Endothelial cell of umbilical vein (primary cell): ENCODE measurements around the gene P2RY6. TPM values are rescaled to one million over a fixed set of nuclear protein-coding genes. Genes with fewer than 3 reads are reported as not detected.

Source experiments
- BruUV-seq: library from RNA; stranded (reverse); fragments of 400-500 nt; replicated peaks from 2 replicates; lab custom pipeline; 2021; lab: Mats Ljungman, UMichigan
- CTCF ChIA-PET: fragments of 300-600, 350-600 bp; sonication (Branson Sonifier 250); formaldehyde crosslinking; loops from one replicate; lab custom pipeline; 2021; ENCODE audit warnings: antibody characterized with exemption, inconsistent platforms; lab: Charles Lee
- POLR2A ChIA-PET: fragments of 300-600, 350-600 bp; sonication (Branson Sonifier 250); formaldehyde crosslinking; loops from one replicate; lab custom pipeline; 2021; ENCODE audit warnings: antibody characterized with exemption, inconsistent platforms; lab: Charles Lee
- DNase-seq: peaks from one replicate; pipeline ENCODE4 v3.0.0-alpha.2; 2011; ENCODE audit warnings: low read depth, low spot score
- FAIRE-seq: peaks from 2 replicates; lab custom pipeline; 2011; peaks lifted over from hg19 to GRCh38; lab: Jason Lieb, UNC
- H2AFZ ChIP-seq: 2 replicates; pipeline ENCODE4 v1.6.0; 2012; ENCODE audit warnings: low read depth, low read length, control low read depth, inconsistent platforms
- H3K27ac ChIP-seq: 2 replicates; pipeline ENCODE4 v1.5.1; 2011; ENCODE audit warnings: low read depth, mild to moderate bottlenecking, control low read depth, low read length, moderate library complexity; ENCODE audit not compliant: insufficient read depth
- H3K27me3 ChIP-seq, 2 experiments: 2 replicates each; pipeline versions ENCODE4 v1.6.0 to v1.6.1; 2011; ENCODE audit warnings: low read length in 2 of 2, mixed read lengths in 1 of 2; ENCODE audit not compliant: control insufficient read depth in 2 of 2, insufficient read depth in 2 of 2
- H3K36me3 ChIP-seq, 2 experiments: 2 replicates in 1 of 2; 3 replicates in 1 of 2; pipeline ENCODE4 v1.5.1; 2011; ENCODE audit warnings: low read length in 2 of 2, mild to moderate bottlenecking in 1 of 2, moderate library complexity in 1 of 2; ENCODE audit not compliant: control insufficient read depth in 2 of 2, insufficient read depth in 2 of 2; ENCODE audit errors: extremely low read depth in 1 of 2
- H3K4me1 ChIP-seq: 3 replicates; pipeline ENCODE4 v1.5.1; 2011; ENCODE audit warnings: mild to moderate bottlenecking, low read length; ENCODE audit not compliant: control insufficient read depth, insufficient read depth; ENCODE audit errors: extremely low read depth
- H3K4me2 ChIP-seq: 2 replicates; pipeline ENCODE4 v1.6.1; 2011; ENCODE audit warnings: low read length, control low read depth, mixed read lengths; ENCODE audit not compliant: insufficient read depth
- H3K4me3 ChIP-seq, 3 experiments: fragments of 200-600 bp in 1 of 3; sonication (generic), shearing (Covaris generic) in 1 of 3; replicated peaks in 1 of 3; 2 replicates each; pipeline ENCODE4 v1.5.1; 2011 to 2016; ENCODE audit warnings: control low read depth in 3 of 3, low read length in 3 of 3, mild to moderate bottlenecking in 2 of 3, inconsistent platforms in 1 of 3, low read depth in 1 of 3, moderate library complexity in 1 of 3; ENCODE audit not compliant: insufficient read depth in 1 of 3
- H3K79me2 ChIP-seq: 2 replicates; pipeline ENCODE4 v1.6.0; 2012; ENCODE audit warnings: low read length, inconsistent platforms; ENCODE audit not compliant: control insufficient read depth, insufficient read depth
- H3K9ac ChIP-seq: replicated peaks from 2 replicates; pipeline ENCODE3; 2011; ENCODE audit warnings: low read length, control low read depth; ENCODE audit not compliant: insufficient read depth; ENCODE audit errors: extremely low read depth
- H3K9me1 ChIP-seq: replicated peaks from 3 replicates; pipeline ENCODE4 v1.6.0; 2011; ENCODE audit warnings: mild to moderate bottlenecking, low read length; ENCODE audit not compliant: control insufficient read depth, insufficient read depth; ENCODE audit errors: extremely low read depth
- H3K9me3 ChIP-seq: replicated peaks from 2 replicates; pipeline ENCODE4 v1.5.1; 2012; ENCODE audit warnings: low read length, inconsistent platforms; ENCODE audit not compliant: control insufficient read depth, insufficient read depth
- H4K20me1 ChIP-seq: replicated peaks from 2 replicates; pipeline ENCODE3; 2011; ENCODE audit warnings: mild to moderate bottlenecking, low read length; ENCODE audit not compliant: control insufficient read depth, insufficient read depth; ENCODE audit errors: extremely low read depth
- CTCF ChIP-seq, 2 donors: IDR thresholded peaks; 1 replicate in 1 of 2; 2 replicates in 1 of 2; pipeline ENCODE4 v1.5.1; 2011; ENCODE audit warnings: low read length in 2 of 2, mild to moderate bottlenecking in 2 of 2, moderate library complexity in 2 of 2, control low read depth in 1 of 2, inconsistent platforms in 1 of 2, low read depth in 1 of 2; ENCODE audit not compliant: insufficient read depth in 1 of 2; ENCODE audit errors: extremely low read depth in 1 of 2
- EZH2 ChIP-seq: IDR thresholded peaks from 2 replicates; pipeline ENCODE4 v1.6.1; 2012; ENCODE audit warnings: borderline replicate concordance, low read depth, mild to moderate bottlenecking, moderate library complexity, low read length, inconsistent platforms; ENCODE audit not compliant: severe bottlenecking
- FOS ChIP-seq: IDR thresholded peaks from 2 replicates; pipeline ENCODE4 v1.6.1; 2011; ENCODE audit warnings: mild to moderate bottlenecking, low read length, moderate library complexity, borderline replicate concordance; ENCODE audit not compliant: insufficient read depth
- JUN ChIP-seq: IDR thresholded peaks from 2 replicates; pipeline ENCODE4 v1.6.1; 2011; ENCODE audit warnings: borderline replicate concordance, low read depth; ENCODE audit not compliant: insufficient read length, insufficient read depth
- POLR2A ChIP-seq: IDR thresholded peaks from 2 replicates; pipeline ENCODE4 v1.6.1; 2012; ENCODE audit warnings: low read depth, mild to moderate bottlenecking, control low read depth, low read length
- POLR2AphosphoS5 ChIP-seq: IDR thresholded peaks from 2 replicates; pipeline ENCODE4 v1.6.1; 2012; ENCODE audit warnings: low read depth, mild to moderate bottlenecking, control low read depth, low read length, moderate library complexity; ENCODE audit not compliant: insufficient read depth
- dilution Hi-C: fragments of 300-500 bp; cut with MboI; formaldehyde crosslinking; loops from one replicate; pipeline ENCODE4 v1.15.0; 2019; ENCODE audit warnings: low sequenced_read_pairs; ENCODE audit not compliant: extremely low pct_ligation_motif_present
- intact Hi-C: fragments of 100-400 bp; cut with micrococcal nuclease; formaldehyde crosslinking; loops from one replicate; pipeline ENCODE4 v1.10.0; 2022
- polyA plus RNA-seq, 4 experiments: library from polyadenylated mRNA; depleted of rRNA in 3 of 4; stranded (reverse) in 3 of 4; unstranded in 1 of 4; fragments of >200 nt; gene quantifications; 2 replicates each; pipeline versions ENCODE4 v1.2.1 to v1.2.3, GENCODE V29; 2011 to 2012; ENCODE audit warnings: missing spikeins in 1 of 4
- total RNA-seq: library from RNA; stranded (reverse); gene quantifications from 2 replicates; pipeline ENCODE4 v1.2.3, GENCODE V29; 2021

P2RY6 gene
- total and polyA plus RNA-seq, 2 donors (not counting 3 experiments of a cell fraction or from before 2014, with no cell fraction given) = 0.47 TPM; not detected in 1

- Histone ChIP-seq H3K36me3 (no peaks in the 10 kb centered on the region), H3K9ac (no peak overlapping the region), H4K20me1 (no peaks in the 10 kb centered on the region), H3K4me3 (no peak overlapping the region), H3K4me1 (peaks cover 6% of the 10 kb centered on the region), H3K27ac (no peak overlapping the region), H3K9me1 (no peaks in the 10 kb centered on the region), H2AFZ (no peak overlapping the region), H3K4me2 (no peak overlapping the region), H3K79me2 (no peaks in the 10 kb centered on the region), H3K27me3 (peaks cover 10 to 23% of the 10 kb centered on the region in 2 experiments), H3K9me3 (no peaks in the 10 kb centered on the region)
- CTCF ChIA-PET = no interaction called here
- DNase-seq (no peak), FAIRE-seq (no peak)
- BruUV-seq = no TSS peak
- POLR2A ChIA-PET = no interaction called here
- dilution Hi-C loops = no loop called here
- TF ChIP-seq CTCF (IDR thresholded peaks at IDR 0.05; ENCODE audit: extremely low read depth in 1 of 2, insufficient read depth in 1 of 2, low read depth in 1 of 2, low read length in 2 of 2) (no peak), JUN (no peak), POLR2AphosphoS5 (no peak), POLR2A (no peak)
- intact Hi-C loops = no loop called here
Measured at GRCh38 chr11:73260127-73260457, 12.0 kb upstream of the P2RY6 start.

GRCh38 chr11:73262851-73263495, 9.2 kb upstream of the P2RY6 start:
- BruUV-seq = no TSS peak
- Histone ChIP-seq H3K27me3 (peaks cover 24 to 25% of the 10 kb centered on the region in 2 experiments), H4K20me1 (no peaks in the 10 kb centered on the region), H3K9ac (no peak overlapping the region), H3K9me3 (no peaks in the 10 kb centered on the region), H3K4me3 (no peak overlapping the region), H3K27ac (no peak overlapping the region), H3K36me3 (no peaks in the 10 kb centered on the region), H3K4me2 (no peak overlapping the region), H3K9me1 (no peaks in the 10 kb centered on the region), H3K4me1 (peaks cover under 1% of the 10 kb centered on the region), H2AFZ (no peak overlapping the region), H3K79me2 (no peaks in the 10 kb centered on the region)
- TF ChIP-seq EZH2 = no peak
- TF ChIP-seq POLR2AphosphoS5 = no peak
- TF ChIP-seq FOS = no peak
- ChIA-PET POLR2A (no interaction called here), CTCF (interaction anchor here (0.9 kb wide), 1 partner anchor 26 kb away, joined by 3 read pairs; no protein-coding TSS in a partner anchor)
- FAIRE-seq = peak; percentile 38
- no peak for DNase-seq
- dilution Hi-C loops = no loop called here
- intact Hi-C loops = no loop called here
